ENCODE data around the gene HCCS.

HCCS gene

GRCh38 chrX:11111037-11111851 is at the start of gene HCCS:
TSS of gene HCCS (plus strand) at chrX:11111332. CDS start at chrX:11112061, 729 bp downstream.
- H3K27ac ChIP-seq: peak within 1 kb of the TSS; percentile 60
- DNase-seq (ENCODE audit: low read depth, low spot score): peak; percentile 18

GRCh38 chrX:11064276-11064675 is 46.9 kb upstream of the HCCS start:
- no peak for DNase-seq (ENCODE audit: low read depth, low spot score)

GRCh38 chrX:11064851-11065600 is 46.1 kb upstream of the HCCS start:
- peak; percentile 12 for DNase-seq (ENCODE audit: low read depth, low spot score)
- H3K27ac ChIP-seq: peak overlapping the region; percentile 52

More at GRCh38 chrX:11064276-11064675, 46.9 kb upstream of the HCCS start:
- peak overlapping the region; percentile 52 for H3K27ac ChIP-seq

- DNase-seq (ENCODE audit: low read depth, low spot score): no peak
- H3K27ac ChIP-seq: no peak overlapping the region
Observed at GRCh38 chrX:11066812-11067211, 44.3 kb upstream of the HCCS start.

GRCh38 chrX:11073381-11073780 is 37.8 kb upstream of the HCCS start:
- H3K27ac ChIP-seq: no peak overlapping the region
- DNase-seq (ENCODE audit: low read depth, low spot score): no peak

GRCh38 chrX:11080741-11081305 is 30.3 kb upstream of the HCCS start:
- no peak overlapping the region for H3K27ac ChIP-seq
- no peak for DNase-seq (ENCODE audit: low read depth, low spot score)

GRCh38 chrX:11081511-11081910 is 29.6 kb upstream of the HCCS start:
- no peak overlapping the region for H3K27ac ChIP-seq
- no peak for DNase-seq (ENCODE audit: low read depth, low spot score)

GRCh38 chrX:11085305-11085704 is 25.8 kb upstream of the HCCS start:
- DNase-seq (ENCODE audit: low read depth, low spot score): no peak
- H3K27ac ChIP-seq: no peak overlapping the region

- H3K27ac ChIP-seq: no peak overlapping the region
- no peak for DNase-seq (ENCODE audit: low read depth, low spot score)
Observed at GRCh38 chrX:11089802-11090201, 21.3 kb upstream of the HCCS start.

GRCh38 chrX:11097933-11098332 is 13.2 kb upstream of the HCCS start:
- no peak for DNase-seq (ENCODE audit: low read depth, low spot score)
- no peak overlapping the region for H3K27ac ChIP-seq

- DNase-seq (ENCODE audit: low read depth, low spot score): no peak
- H3K27ac ChIP-seq: no peak overlapping the region
Observed at GRCh38 chrX:11099465-11099864, 11.7 kb upstream of the HCCS start.

- DNase-seq (ENCODE audit: low read depth, low spot score): no peak
- H3K27ac ChIP-seq: no peak overlapping the region
Observed at GRCh38 chrX:11100281-11101035, 10.7 kb upstream of the HCCS start.

- H3K27ac ChIP-seq: no peak overlapping the region
- DNase-seq (ENCODE audit: low read depth, low spot score): no peak
Observed at GRCh38 chrX:11103006-11103405, 8.1 kb upstream of the HCCS start.

GRCh38 chrX:11103751-11104150 is 7.4 kb upstream of the HCCS start:
- DNase-seq (ENCODE audit: low read depth, low spot score): no peak
- no peak overlapping the region for H3K27ac ChIP-seq

- H3K27ac ChIP-seq: no peak overlapping the region
- DNase-seq (ENCODE audit: low read depth, low spot score): peak; percentile 16
Observed at GRCh38 chrX:11105080-11105479, 6.1 kb upstream of the HCCS start.

- H3K27ac ChIP-seq: no peak overlapping the region
- DNase-seq (ENCODE audit: low read depth, low spot score): no peak
Observed at GRCh38 chrX:11108253-11108941, 2.7 kb upstream of the HCCS start.

- no peak for DNase-seq (ENCODE audit: low read depth, low spot score)
- H3K27ac ChIP-seq: no peak overlapping the region
Observed at GRCh38 chrX:11109968-11110367, 1.2 kb upstream of the HCCS start.

- DNase-seq (ENCODE audit: low read depth, low spot score): no peak
- peak overlapping the region; percentile 60 for H3K27ac ChIP-seq
Observed at GRCh38 chrX:11111947-11112346, 815 bp downstream of the HCCS start.

GRCh38 chrX:11113731-11114130 is 2.6 kb downstream of the HCCS start:
- peak overlapping the region; percentile 25 for H3K27ac ChIP-seq
- no peak for DNase-seq (ENCODE audit: low read depth, low spot score)

GRCh38 chrX:11117745-11118144 is 6.6 kb downstream of the HCCS start:
- no peak for DNase-seq (ENCODE audit: low read depth, low spot score)
- H3K27ac ChIP-seq: no peak overlapping the region

All from epithelial cell of prostate (primary cell).